HCT116 (cell line): ENCODE results near the gene ZBTB37. TPM values are rescaled to one million over a fixed set of nuclear protein-coding genes. Genes with fewer than 3 reads are reported as not detected.

Experiments
- ATAC-seq: fragments of 200-7000 bp; cut with Tn5 transposase; 2 replicates; pipeline ENCODE4 v1.9.1; 2020; ENCODE audit warnings: mild to moderate bottlenecking, moderate library complexity
- BruUV-seq: library from RNA; stranded (reverse); fragments of 400-500 nt; replicated peaks from 2 replicates; lab custom pipeline; 2021; lab: Mats Ljungman, UMichigan
- CTCF ChIA-PET: fragments of 300-600 bp; sonication (Branson Sonifier 250); formaldehyde crosslinking; loops from one replicate; lab custom pipeline; 2021; ENCODE audit warnings: antibody characterized with exemption; lab: Charles Lee
- POLR2A ChIA-PET: fragments of 300-600, 350-600 bp; sonication (Branson Sonifier 250); formaldehyde crosslinking; loops from one replicate; lab custom pipeline; 2021; ENCODE audit warnings: antibody characterized with exemption; lab: Charles Lee
- RAD21 ChIA-PET, 2 experiments: fragments of 300-600 bp; sonication (Branson Sonifier 250); formaldehyde crosslinking; loops; one replicate each; lab custom pipeline; 2023; ENCODE audit warnings: low total read pairs in 2 of 2; ENCODE audit not compliant: uncharacterized antibody in 2 of 2, unreplicated experiment in 2 of 2, low non-redundant PET in 1 of 2; lab: Charles Lee
- DNase-seq: peaks from one replicate; pipeline ENCODE4 v3.0.0-alpha.2; 2010; ENCODE audit warnings: low read depth, low spot score
- H2AFZ ChIP-seq: fragments of 200-600 bp; shearing (Covaris generic), sonication (generic); 2 replicates; pipeline ENCODE4 v1.6.1; 2017; ENCODE audit warnings: low read depth, mixed run types, mixed read lengths, antibody characterized with exemption, low read length; ENCODE audit not compliant: poor library complexity, severe bottlenecking
- H3K27ac ChIP-seq: 2 replicates; pipeline ENCODE4 v1.5.1; 2012; ENCODE audit warnings: low read depth, low read length
- H3K27me3 ChIP-seq: fragments of 200-600 bp; sonication (generic); 2 replicates; pipeline ENCODE4 v1.6.1; 2016; ENCODE audit warnings: mixed run types, low read length, mixed read lengths; ENCODE audit not compliant: insufficient read depth
- H3K36me3 ChIP-seq, 2 experiments: fragments of 200-500 bp in 1 of 2; fragments of 200-600 bp in 1 of 2; sonication (Bioruptor generic) in 1 of 2; sonication (generic) in 1 of 2; 2 replicates each; pipeline versions ENCODE4 v1.5.1 to v1.6.1; 2014 to 2016; ENCODE audit warnings: low read length in 2 of 2, inconsistent platforms in 1 of 2, mixed read lengths in 1 of 2, mixed run types in 1 of 2; ENCODE audit not compliant: insufficient read depth in 2 of 2, control insufficient read depth in 1 of 2
- H3K4me1 ChIP-seq, 2 experiments: fragments of 200-600 bp in 1 of 2; sonication (generic) in 1 of 2; 2 replicates each; pipeline versions ENCODE4 v1.5.1 to v1.6.1; 2012 to 2017; ENCODE audit warnings: low read length in 2 of 2, inconsistent platforms in 1 of 2, mild to moderate bottlenecking in 1 of 2, mixed read lengths in 1 of 2, mixed run types in 1 of 2, moderate library complexity in 1 of 2; ENCODE audit not compliant: insufficient read depth in 2 of 2, control insufficient read depth in 1 of 2
- H3K4me2 ChIP-seq: fragments of 200-600 bp; sonication (generic); 2 replicates; pipeline ENCODE4 v1.6.1; 2017; ENCODE audit warnings: mixed run types, low read length, mixed read lengths
- H3K4me3 ChIP-seq, 2 experiments: fragments of 200-600 bp in 1 of 2; sonication (generic) in 1 of 2; replicated peaks in 1 of 2; 2 replicates each; pipeline ENCODE4 v1.5.1; 2011 to 2016; ENCODE audit warnings: low read length in 2 of 2, control low read depth in 1 of 2, low read depth in 1 of 2, mild to moderate bottlenecking in 1 of 2, mixed read lengths in 1 of 2, mixed run types in 1 of 2
- H3K79me2 ChIP-seq: fragments of 200-600 bp; sonication (generic); 2 replicates; pipeline ENCODE4 v1.6.1; 2017; ENCODE audit warnings: mild to moderate bottlenecking, mixed run types, low read length, moderate library complexity, mixed read lengths; ENCODE audit not compliant: insufficient read depth
- H3K9ac ChIP-seq: fragments of 200-600 bp; sonication (generic); 2 replicates; pipeline ENCODE4 v1.6.1; 2016; ENCODE audit warnings: low read length, mixed read lengths
- H3K9me2 ChIP-seq: fragments of 200-600 bp; sonication (generic), shearing (Covaris generic); 2 replicates; pipeline ENCODE4 v1.6.1; 2017; ENCODE audit warnings: mixed run types, mild to moderate bottlenecking, moderate library complexity; ENCODE audit not compliant: insufficient read depth
- H3K9me3 ChIP-seq, 2 experiments: fragments of 200-500 bp in 1 of 2; fragments of 200-600 bp in 1 of 2; sonication (Bioruptor generic) in 1 of 2; sonication (generic) in 1 of 2; 2 replicates each; pipeline ENCODE4 v1.6.1; 2014 to 2017; ENCODE audit warnings: low read length in 2 of 2, mixed read lengths in 2 of 2, inconsistent platforms in 1 of 2, low read depth in 1 of 2, mild to moderate bottlenecking in 1 of 2, mixed run types in 1 of 2, moderate library complexity in 1 of 2; ENCODE audit not compliant: control insufficient read depth in 1 of 2, insufficient read depth in 1 of 2
- H4K20me1 ChIP-seq: fragments of 200-600 bp; sonication (generic), shearing (Covaris generic); 2 replicates; pipeline ENCODE4 v1.6.1; 2017; ENCODE audit warnings: mixed run types, mild to moderate bottlenecking, moderate library complexity; ENCODE audit not compliant: insufficient read depth
- ATF3 ChIP-seq: IDR thresholded peaks from 2 replicates; pipeline ENCODE4 v1.6.1; 2012
- CBX3 ChIP-seq: IDR thresholded peaks from 2 replicates; pipeline ENCODE4 v1.6.1; 2012; ENCODE audit warnings: low read depth
- CEBPB ChIP-seq: IDR thresholded peaks from 2 replicates; pipeline ENCODE4 v1.6.1; 2012; ENCODE audit warnings: low read depth
- EGR1 ChIP-seq: IDR thresholded peaks from 2 replicates; pipeline ENCODE4 v1.6.1; 2012; ENCODE audit warnings: low read depth
- EZH2 ChIP-seq: fragments of 200-600 bp; sonication (generic); IDR thresholded peaks from 2 replicates; pipeline ENCODE4 v1.6.1; 2017; ENCODE audit warnings: antibody characterized with exemption, mixed run types
- EZH2phosphoT487 ChIP-seq: fragments of 200-600 bp; IDR thresholded peaks from 2 replicates; pipeline ENCODE4 v1.6.1; 2018; ENCODE audit warnings: antibody characterized with exemption, borderline replicate concordance
- JUND ChIP-seq: IDR thresholded peaks from 2 replicates; pipeline ENCODE4 v1.6.1; 2012
- MAX ChIP-seq: IDR thresholded peaks from 2 replicates; pipeline ENCODE4 v1.6.1; 2012
- POLR2A ChIP-seq: IDR thresholded peaks from 2 replicates; pipeline ENCODE4 v1.7.0; 2011; ENCODE audit warnings: borderline replicate concordance; ENCODE audit not compliant: insufficient read depth, insufficient read length; ENCODE audit errors: extremely low read depth
- POLR2AphosphoS5 ChIP-seq: IDR thresholded peaks from 2 replicates; pipeline ENCODE4 v1.6.1; 2011; ENCODE audit warnings: mild to moderate bottlenecking, low read depth, low read length, moderate library complexity
- SIN3A ChIP-seq: IDR thresholded peaks from 2 replicates; pipeline ENCODE4 v1.6.1; 2012; ENCODE audit warnings: low read depth
- SP1 ChIP-seq: IDR thresholded peaks from 2 replicates; pipeline ENCODE4 v1.6.1; 2012; ENCODE audit warnings: low read depth
- TCF7L2 ChIP-seq: IDR thresholded peaks from 2 replicates; pipeline ENCODE4 v1.7.0; 2011; ENCODE audit warnings: borderline replicate concordance, inconsistent platforms; ENCODE audit not compliant: insufficient read depth, insufficient read length; ENCODE audit errors: extremely low read depth
- YY1 ChIP-seq: IDR thresholded peaks from 2 replicates; pipeline ENCODE4 v1.6.1; 2011; ENCODE audit warnings: low read length, low read depth, moderate library complexity, mild to moderate bottlenecking; ENCODE audit not compliant: insufficient replicate concordance; ENCODE audit errors: extremely low read depth
- ZNF274 ChIP-seq: fragments of 200-500 bp; sonication (Bioruptor generic); IDR thresholded peaks from 2 replicates; pipeline ENCODE4 v1.6.1; 2014; ENCODE audit warnings: mild to moderate bottlenecking, low read depth, low read length, inconsistent platforms
- intact Hi-C: fragments of 100-400 bp; cut with micrococcal nuclease; formaldehyde crosslinking; loops from 2 replicates; pipeline ENCODE4 v1.10.0; 2022
- total RNA-seq: library from RNA; stranded (reverse); gene quantifications from one replicate; pipeline ENCODE4 v1.2.1, GENCODE V29; 2021; ENCODE audit not compliant: unreplicated experiment

Gene ZBTB37
- total RNA-seq, 1 experiment from 2014 or later: 9.5 TPM

GRCh38 chr1:173917635-173918493, 49.7 kb downstream of the ZBTB37 start:
- ATAC-seq: no peak

GRCh38 chr1:173920861-173921260, 52.7 kb downstream of the ZBTB37 start:
- Histone ChIP-seq H3K9me3 (no peaks in the 10 kb centered on the region), H3K4me2 (no peak overlapping the region), H3K36me3 (no peaks in the 10 kb centered on the region), H4K20me1 (no peaks in the 10 kb centered on the region), H3K79me2 (no peaks in the 10 kb centered on the region)
- no TSS peak for BruUV-seq
- no peak for ATAC-seq
- DNase-seq: no peak
- RAD21 ChIA-PET: no interaction called here
- intact Hi-C loops: no loop called here
- TF ChIP-seq EZH2phosphoT487: no peak
- no peak for TF ChIP-seq SIN3A
- TF ChIP-seq MAX: no peak
- TF ChIP-seq EGR1: no peak
- TF ChIP-seq YY1: no peak
- TF ChIP-seq ZNF274: no peak
- no peak for TF ChIP-seq POLR2A
- TF ChIP-seq ATF3: no peak
- no peak for TF ChIP-seq SP1
- no peak for TF ChIP-seq EZH2
- TF ChIP-seq POLR2AphosphoS5: no peak
- no peak for TF ChIP-seq CEBPB
- TF ChIP-seq, all 23 proteins: peak for 0
- Histone ChIP-seq H3K27me3 (no peaks in the 10 kb centered on the region), H3K4me3 (no peak overlapping the region), H3K4me1 (no peaks in the 10 kb centered on the region), H3K9me2 (no peaks in the 10 kb centered on the region), H3K9ac (no peak overlapping the region), H3K27ac (no peak overlapping the region), H2AFZ (no peak overlapping the region)
- CTCF ChIA-PET: no interaction called here
- POLR2A ChIA-PET: no interaction called here

More at GRCh38 chr1:173917635-173918493, 49.7 kb downstream of the ZBTB37 start:
- Histone ChIP-seq H3K9me2 (no peaks in the 10 kb centered on the region), H3K27ac (no peak overlapping the region), H3K4me3 (no peak overlapping the region), H2AFZ (no peak overlapping the region), H3K9ac (no peak overlapping the region), H3K4me1 (no peaks in the 10 kb centered on the region), H3K36me3 (no peaks in the 10 kb centered on the region), H3K27me3 (no peaks in the 10 kb centered on the region), H3K9me3 (no peaks in the 10 kb centered on the region), H3K79me2 (no peaks in the 10 kb centered on the region)
- CTCF ChIA-PET: no interaction called here
- RAD21 ChIA-PET: no interaction called here
- intact Hi-C loops: no loop called here
- TF ChIP-seq POLR2A (no peak), TCF7L2 (no peak), CEBPB (no peak), YY1 (no peak), JUND (no peak), EGR1 (no peak), CBX3 (no peak), ZNF274 (no peak), MAX (no peak)
- TF ChIP-seq, all 23 proteins: peak for 0
- Histone ChIP-seq H4K20me1 (no peaks in the 10 kb centered on the region), H3K4me2 (no peak overlapping the region)
- no TSS peak for BruUV-seq
- POLR2A ChIA-PET: no interaction called here
- no peak for DNase-seq
